ENCODE measurements around the gene ZNF362.

Gene ZNF362, protein sequence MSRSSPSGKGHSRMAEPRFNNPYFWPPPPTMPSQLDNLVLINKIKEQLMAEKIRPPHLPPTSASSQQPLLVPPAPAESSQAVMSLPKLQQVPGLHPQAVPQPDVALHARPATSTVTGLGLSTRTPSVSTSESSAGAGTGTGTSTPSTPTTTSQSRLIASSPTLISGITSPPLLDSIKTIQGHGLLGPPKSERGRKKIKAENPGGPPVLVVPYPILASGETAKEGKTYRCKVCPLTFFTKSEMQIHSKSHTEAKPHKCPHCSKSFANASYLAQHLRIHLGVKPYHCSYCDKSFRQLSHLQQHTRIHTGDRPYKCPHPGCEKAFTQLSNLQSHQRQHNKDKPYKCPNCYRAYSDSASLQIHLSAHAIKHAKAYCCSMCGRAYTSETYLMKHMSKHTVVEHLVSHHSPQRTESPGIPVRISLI

DNA sequence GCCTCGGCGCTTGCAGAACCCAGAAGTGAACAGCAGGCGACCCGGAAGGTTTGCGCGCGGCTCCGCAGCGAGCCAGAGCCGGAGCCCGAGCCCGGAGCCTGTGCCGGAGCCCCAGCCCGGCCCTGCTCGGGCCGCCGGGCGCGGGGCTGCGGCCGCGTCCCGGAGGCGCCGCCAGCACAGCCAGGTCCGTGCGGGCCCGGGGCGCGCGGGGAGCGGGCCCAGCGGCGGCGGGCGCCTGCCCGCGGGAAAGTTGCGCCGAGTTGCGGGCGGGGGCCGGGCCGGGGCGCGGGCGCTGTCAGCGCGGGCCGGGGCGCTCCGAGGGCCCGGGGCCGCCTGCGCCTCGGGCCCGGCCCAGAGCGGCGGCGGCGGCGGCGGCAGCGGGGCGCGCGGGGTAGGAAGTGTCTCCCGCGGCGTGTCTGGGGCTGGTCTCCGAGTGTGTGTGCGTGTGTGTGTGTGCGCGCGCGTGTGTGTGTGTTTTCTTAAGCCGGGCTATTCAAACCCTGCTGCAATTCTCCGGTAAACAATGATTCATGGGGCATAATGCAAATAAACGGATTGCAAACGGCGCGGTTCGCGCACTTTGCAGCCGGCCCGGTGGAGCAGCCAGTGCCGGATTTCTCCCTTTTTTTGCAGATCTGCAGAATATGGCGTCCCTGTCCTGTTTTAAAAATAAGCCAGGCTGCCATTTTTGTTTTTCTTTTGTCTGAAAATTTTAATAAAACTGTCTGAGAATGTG, at the start of gene ZNF362:
ZNF362 (plus strand) TSS at position 22 of the 736 bp plus-strand sequence. CDS start 14,083 bp downstream, outside the sequence.
- no peak for TF ChIP-seq CTCF (IDR thresholded peaks at IDR 0.05; ENCODE audit: low read depth, low read length)
- Histone ChIP-seq H3K4me3 (ENCODE audit: low read depth, low read length) (peak within 1 kb of the TSS; percentile 90), H3K27me3 (ENCODE audit: insufficient read depth, low read depth, severe bottlenecking) (no peaks in the 10 kb centered on the region), H3K9me3 (ENCODE audit: severe bottlenecking) (peaks cover 4% of the 10 kb centered on the region), H3K36me3 (peaks cover 20% of the 10 kb centered on the region), H3K27ac (peak within 1 kb of the TSS; percentile 97)
- peak; percentile 46 for DNase-seq

DNA sequence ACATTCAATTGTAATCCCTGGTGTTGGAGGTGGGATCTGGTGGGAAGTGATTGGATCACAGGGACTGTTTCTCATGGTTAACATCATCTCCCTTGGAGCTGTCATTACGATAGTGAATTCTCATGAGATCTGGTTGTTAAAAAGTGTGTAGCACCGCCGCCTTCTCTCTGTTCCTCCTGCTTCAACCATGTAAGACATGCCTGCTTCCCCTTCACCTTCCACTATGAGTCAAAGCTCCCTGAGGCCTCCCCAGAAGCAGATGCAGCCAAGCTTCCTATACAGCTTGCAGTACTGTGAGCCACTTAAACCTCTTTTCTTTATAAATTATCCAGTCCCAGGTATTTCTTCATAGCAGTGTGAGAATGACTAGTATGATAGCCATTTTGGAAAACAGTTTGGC, 44.3 kb upstream of the ZNF362 start:
- no peak for TF ChIP-seq CTCF (IDR thresholded peaks at IDR 0.05; ENCODE audit: low read depth, low read length)
- H3K4me3 ChIP-seq (ENCODE audit: low read depth, low read length) = no peak overlapping the region
- DNase-seq = no peak

GRCh38 chr1:33219886-33220661, 36.2 kb upstream of the ZNF362 start:
- H3K27ac ChIP-seq = peak overlapping the region; percentile 92
- H3K9me3 ChIP-seq (ENCODE audit: severe bottlenecking) = peaks cover 21% of the 10 kb centered on the region
- no peaks in the 10 kb centered on the region for H3K27me3 ChIP-seq (ENCODE audit: insufficient read depth, low read depth, severe bottlenecking)
- peak; percentile 94 for DNase-seq
- TF ChIP-seq CTCF (IDR thresholded peaks at IDR 0.05; ENCODE audit: low read depth, low read length) = peak; percentile 39; the same call in 1 of the 2 replicates
- no peak overlapping the region for H3K4me3 ChIP-seq (ENCODE audit: low read depth, low read length)
- H3K36me3 ChIP-seq = no peaks in the 10 kb centered on the region

More for the DNA sequence above, 44.3 kb upstream of the ZNF362 start:
- Histone ChIP-seq H3K9me3 (ENCODE audit: severe bottlenecking) (peaks cover 3% of the 10 kb centered on the region), H3K36me3 (no peaks in the 10 kb centered on the region), H3K27ac (no peak overlapping the region), H3K27me3 (ENCODE audit: insufficient read depth, low read depth, severe bottlenecking) (no peaks in the 10 kb centered on the region)

GRCh38 chr1:33220676-33221384, 35.5 kb upstream of the ZNF362 start:
- TF ChIP-seq CTCF (IDR thresholded peaks at IDR 0.05; ENCODE audit: low read depth, low read length) = no peak
- Histone ChIP-seq H3K9me3 (ENCODE audit: severe bottlenecking) (peaks cover 21% of the 10 kb centered on the region), H3K27ac (peak overlapping the region; percentile 92), H3K27me3 (ENCODE audit: insufficient read depth, low read depth, severe bottlenecking) (no peaks in the 10 kb centered on the region), H3K4me3 (ENCODE audit: low read depth, low read length) (no peak overlapping the region), H3K36me3 (no peaks in the 10 kb centered on the region)
- DNase-seq = peak; percentile 92

DNA sequence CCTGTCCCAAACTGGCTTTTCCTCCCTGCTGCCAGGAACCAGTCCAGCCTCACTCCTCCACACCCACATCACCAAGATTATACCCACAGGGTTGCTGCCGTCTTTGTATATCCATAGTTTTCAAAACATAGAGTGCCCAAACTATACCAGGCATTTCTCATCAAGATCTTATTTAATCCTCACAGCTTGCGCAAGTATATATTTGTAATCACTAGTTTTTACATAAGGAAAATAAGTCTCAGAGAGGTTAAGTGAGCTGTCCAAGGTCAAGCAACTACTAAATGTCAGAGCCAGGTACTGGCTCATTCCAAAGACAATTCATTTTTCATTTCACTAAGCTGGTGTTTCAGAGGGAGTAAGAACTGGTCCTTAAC, 34.9 kb upstream of the ZNF362 start:
- Histone ChIP-seq H3K4me3 (ENCODE audit: low read depth, low read length) (no peak overlapping the region), H3K9me3 (ENCODE audit: severe bottlenecking) (peaks cover 21% of the 10 kb centered on the region), H3K27ac (peak overlapping the region; percentile 92), H3K27me3 (ENCODE audit: insufficient read depth, low read depth, severe bottlenecking) (no peaks in the 10 kb centered on the region), H3K36me3 (no peaks in the 10 kb centered on the region)
- no peak for DNase-seq
- no peak for TF ChIP-seq CTCF (IDR thresholded peaks at IDR 0.05; ENCODE audit: low read depth, low read length)
